ENCODE measurements around the gene NXNL1. TPM values are rescaled to one million over a fixed set of nuclear protein-coding genes. Genes with fewer than 3 reads are reported as not detected.

NXNL1 gene
- total and polyA plus RNA-seq, 2 of the 13 experiments (the other 11 are each of a cell fraction or from before 2014, with no cell fraction given): not detected

GRCh38 chr19:17420475-17420924, 40.2 kb downstream of the NXNL1 start (continued):
- TF ChIP-seq ZNF33A (CRISPR knock-in tag; IDR thresholded peaks at IDR 0.05; ENCODE audit: borderline replicate concordance): no peak
- no peak for TF ChIP-seq JUNB (CRISPR knock-in tag; IDR thresholded peaks at IDR 0.05; ENCODE audit: borderline replicate concordance)
- no peak for TF ChIP-seq ZNF841 (CRISPR knock-in tag; IDR thresholded peaks at IDR 0.05; ENCODE audit: borderline replicate concordance)
- TF ChIP-seq TBL1XR1 (IDR thresholded peaks at IDR 0.05; ENCODE audit: borderline replicate concordance, low read length, partially characterized antibody): no peak
- TF ChIP-seq ZFY (CRISPR knock-in tag; IDR thresholded peaks at IDR 0.05): no peak
- TF ChIP-seq, protein P1, sequence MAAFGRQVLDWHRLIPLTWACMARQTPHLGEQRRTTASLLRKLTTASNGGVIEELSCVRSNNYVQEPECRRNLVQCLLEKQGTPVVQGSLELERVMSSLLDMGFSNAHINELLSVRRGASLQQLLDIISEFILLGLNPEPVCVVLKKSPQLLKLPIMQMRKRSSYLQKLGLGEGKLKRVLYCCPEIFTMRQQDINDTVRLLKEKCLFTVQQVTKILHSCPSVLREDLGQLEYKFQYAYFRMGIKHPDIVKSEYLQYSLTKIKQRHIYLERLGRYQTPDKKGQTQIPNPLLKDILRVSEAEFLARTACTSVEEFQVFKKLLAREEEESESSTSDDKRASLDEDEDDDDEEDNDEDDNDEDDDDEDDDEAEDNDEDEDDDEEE (CRISPR knock-in tag; IDR thresholded peaks at IDR 0.05): no peak
- 0 out of 2 replicates have a peak, but pooled peaks have one; percentile 3 for TF ChIP-seq STAT6 (CRISPR knock-in tag; IDR thresholded peaks at IDR 0.05; ENCODE audit: borderline replicate concordance)
- no peak for TF ChIP-seq KAT7 (CRISPR knock-in tag; IDR thresholded peaks at IDR 0.05; ENCODE audit: borderline replicate concordance)
- 0 out of 2 replicates have a peak, but pooled peaks have one; percentile 4 for TF ChIP-seq ZNF451 (CRISPR knock-in tag; IDR thresholded peaks at IDR 0.05)
- TF ChIP-seq POGK (CRISPR knock-in tag; conservative IDR thresholded peaks at IDR 0.05): no peak
- TF ChIP-seq NFE2L2 (IDR thresholded peaks at IDR 0.05; ENCODE audit: low read length): no peak
- TF ChIP-seq SMAD1 (CRISPR knock-in tag; IDR thresholded peaks at IDR 0.05; ENCODE audit: borderline replicate concordance, low read depth): no peak
- TF ChIP-seq ZNF839 (CRISPR knock-in tag; IDR thresholded peaks at IDR 0.05; ENCODE audit: borderline replicate concordance): no peak
- TF ChIP-seq FOXK1 (CRISPR knock-in tag; IDR thresholded peaks at IDR 0.05; ENCODE audit: borderline replicate concordance, low read depth): no peak
- TF ChIP-seq ZBTB46 (CRISPR knock-in tag; IDR thresholded peaks at IDR 0.05; ENCODE audit: borderline replicate concordance): no peak
- TF ChIP-seq PRDM15 (CRISPR knock-in tag; IDR thresholded peaks at IDR 0.05): no peak
- TF ChIP-seq ZNF768 (CRISPR knock-in tag; IDR thresholded peaks at IDR 0.05): no peak

All from HepG2 (cell line).